ENCODE results near the gene SKIC8.

The SKIC8 gene

DNA sequence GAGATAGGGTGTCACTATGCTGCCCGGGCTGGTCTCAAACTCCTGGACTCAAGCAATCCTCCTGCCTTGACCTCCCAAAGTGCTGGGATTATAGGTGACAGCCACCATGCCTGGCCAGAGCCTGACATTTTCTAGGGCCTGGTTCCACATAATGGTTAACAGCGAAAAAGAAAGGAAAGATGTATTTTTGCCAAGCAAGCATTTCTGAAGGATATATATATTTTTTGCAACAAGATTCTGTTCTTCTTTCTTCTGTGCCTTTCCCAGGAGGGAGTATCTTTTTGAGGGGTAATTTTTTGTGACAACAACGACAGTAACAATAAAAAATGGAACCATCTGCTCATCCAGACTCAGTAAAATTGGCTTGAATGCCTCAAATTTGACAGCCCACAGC is 43.4 kb downstream of the SKIC8 start:
- TF ChIP-seq CTCF (conservative IDR thresholded peaks at IDR 0.05; ENCODE audit: low read depth, low read length), result no peak
- Histone ChIP-seq H3K9ac (no peak overlapping the region), H3K27ac (no peak overlapping the region), H3K79me2 (ENCODE audit: insufficient read depth, low read depth) (no peaks in the 10 kb centered on the region), H3K4me3 (IDR thresholded peaks at IDR 0.05; ENCODE audit: insufficient read depth, low read depth, low read length) (no peak overlapping the region), H4K20me1 (ENCODE audit: insufficient read depth) (no peaks in the 10 kb centered on the region), H3K4me2 (no peak overlapping the region), H3K36me3 (ENCODE audit: insufficient read depth) (no peaks in the 10 kb centered on the region), H3K4me1 (ENCODE audit: low read depth, poor library complexity, severe bottlenecking) (no peaks in the 10 kb centered on the region), H3K27me3 (ENCODE audit: insufficient read depth, low read depth) (no peaks in the 10 kb centered on the region), H2AFZ (ENCODE audit: low read depth) (no peak overlapping the region)

DNA sequence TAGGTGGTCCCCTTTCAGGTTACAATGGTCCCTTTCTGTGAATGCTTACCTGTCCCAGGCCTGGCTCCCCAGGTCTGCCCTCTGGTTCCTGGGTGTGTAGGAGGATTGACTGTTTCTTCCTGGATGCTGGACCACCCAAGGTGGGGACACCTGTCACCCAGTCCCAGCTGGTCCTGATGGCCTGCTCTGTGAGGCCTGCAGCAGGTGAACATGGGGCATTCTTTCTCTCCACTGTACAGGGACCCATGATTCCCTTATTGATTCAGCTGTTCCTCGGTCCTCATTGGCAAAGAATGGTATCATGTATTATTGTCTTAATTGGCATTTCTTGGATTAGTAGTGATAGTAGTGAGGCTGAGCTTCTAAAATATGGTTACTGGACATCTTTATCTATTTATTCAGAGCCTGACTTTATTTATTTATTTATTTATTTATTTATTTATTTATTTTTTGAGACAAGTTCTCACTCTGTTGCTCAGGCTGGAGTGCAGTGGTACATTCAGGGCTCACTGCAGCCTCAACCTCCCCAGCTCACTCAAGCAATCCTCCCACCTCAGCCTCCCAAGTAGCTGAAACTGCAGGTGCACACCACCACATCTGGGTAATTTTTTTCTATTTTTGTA is 43.9 kb downstream of the SKIC8 start:
- H3K27ac ChIP-seq, result no peak overlapping the region
- no peak for TF ChIP-seq CTCF (conservative IDR thresholded peaks at IDR 0.05; ENCODE audit: low read depth, low read length)
- H3K9ac ChIP-seq, result no peak overlapping the region

DNA sequence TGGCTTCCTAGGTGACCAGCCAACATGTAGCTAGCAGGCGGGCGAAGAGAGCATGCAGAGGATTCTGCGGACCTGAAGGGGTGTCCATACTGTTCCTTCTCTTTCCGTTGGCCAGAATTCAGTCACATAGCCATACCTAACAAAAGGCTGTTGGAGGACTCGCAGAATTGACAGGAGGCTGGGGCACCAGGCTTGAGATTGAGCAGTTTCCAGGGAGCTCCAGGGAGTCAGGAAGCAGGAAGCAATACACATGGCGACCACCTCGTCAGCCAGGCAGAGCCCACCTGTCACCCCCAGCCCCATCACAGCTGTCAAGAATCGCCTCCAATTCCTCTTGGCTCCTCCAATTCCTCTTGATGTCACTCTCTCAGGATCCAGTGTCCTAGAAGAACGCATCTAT is 48.3 kb downstream of the SKIC8 start:
- Histone ChIP-seq H3K27me3 (ENCODE audit: insufficient read depth, low read depth) (no peaks in the 10 kb centered on the region), H3K4me2 (no peak overlapping the region), H3K36me3 (ENCODE audit: insufficient read depth) (no peaks in the 10 kb centered on the region), H3K4me3 (IDR thresholded peaks at IDR 0.05; ENCODE audit: insufficient read depth, low read depth, low read length) (no peak overlapping the region), H2AFZ (ENCODE audit: low read depth) (no peak overlapping the region), H3K79me2 (ENCODE audit: insufficient read depth, low read depth) (no peaks in the 10 kb centered on the region), H4K20me1 (ENCODE audit: insufficient read depth) (no peaks in the 10 kb centered on the region), H3K27ac (no peak overlapping the region), H3K4me1 (ENCODE audit: low read depth, poor library complexity, severe bottlenecking) (no peaks in the 10 kb centered on the region), H3K9ac (no peak overlapping the region)
- no peak for TF ChIP-seq CTCF (conservative IDR thresholded peaks at IDR 0.05; ENCODE audit: low read depth, low read length)

More for the DNA sequence above, 43.9 kb downstream of the SKIC8 start:
- Histone ChIP-seq H3K36me3 (ENCODE audit: insufficient read depth) (no peaks in the 10 kb centered on the region), H2AFZ (ENCODE audit: low read depth) (no peak overlapping the region), H3K4me3 (IDR thresholded peaks at IDR 0.05; ENCODE audit: insufficient read depth, low read depth, low read length) (no peak overlapping the region), H3K27me3 (ENCODE audit: insufficient read depth, low read depth) (no peaks in the 10 kb centered on the region), H3K4me1 (ENCODE audit: low read depth, poor library complexity, severe bottlenecking) (no peaks in the 10 kb centered on the region), H3K4me2 (no peak overlapping the region), H3K79me2 (ENCODE audit: insufficient read depth, low read depth) (no peaks in the 10 kb centered on the region), H4K20me1 (ENCODE audit: insufficient read depth) (no peaks in the 10 kb centered on the region)

GRCh38 chr15:78249131-78249530 is 50.3 kb downstream of the SKIC8 start:
- H4K20me1 ChIP-seq (ENCODE audit: insufficient read depth), result no peaks in the 10 kb centered on the region
- no peak overlapping the region for H2AFZ ChIP-seq (ENCODE audit: low read depth)
- no peak overlapping the region for H3K27ac ChIP-seq
- H3K79me2 ChIP-seq (ENCODE audit: insufficient read depth, low read depth), result no peaks in the 10 kb centered on the region
- no peaks in the 10 kb centered on the region for H3K36me3 ChIP-seq (ENCODE audit: insufficient read depth)
- H3K4me1 ChIP-seq (ENCODE audit: low read depth, poor library complexity, severe bottlenecking), result no peaks in the 10 kb centered on the region
- no peak overlapping the region for H3K4me2 ChIP-seq
- no peak for TF ChIP-seq CTCF (conservative IDR thresholded peaks at IDR 0.05; ENCODE audit: low read depth, low read length)
- H3K4me3 ChIP-seq (IDR thresholded peaks at IDR 0.05; ENCODE audit: insufficient read depth, low read depth, low read length), result no peak overlapping the region
- H3K27me3 ChIP-seq (ENCODE audit: insufficient read depth, low read depth), result no peaks in the 10 kb centered on the region
- no peak overlapping the region for H3K9ac ChIP-seq

Measured in KMS-11 (cell line).